Measurements from ENCODE around the gene PGLYRP1. TPM values are rescaled to one million over a fixed set of nuclear protein-coding genes. Genes with fewer than 3 reads are reported as not detected.

The PGLYRP1 gene
- total RNA-seq, 2 experiments from 2014 or later = not detected

GRCh38 chr19:45969676-45970075, 53.2 kb downstream of the PGLYRP1 start:
- no peak overlapping the region for H3K4me2 ChIP-seq (ENCODE audit: low read length)
- intact Hi-C loops (cut with micrococcal nuclease; ENCODE audit: unreplicated experiment) = no loop called here
- H3K36me3 ChIP-seq (ENCODE audit: insufficient read depth, low read length) = no peaks in the 10 kb centered on the region
- no peak overlapping the region for H2AFZ ChIP-seq (ENCODE audit: low read length)
- no peak for DNase-seq (ENCODE audit: low spot score)
- no peak overlapping the region for H3K4me3 ChIP-seq (ENCODE audit: low read depth, low read length, poor library complexity, severe bottlenecking)
- no peaks in the 10 kb centered on the region for H3K79me2 ChIP-seq (ENCODE audit: insufficient read depth, low read depth, low read length)
- peaks cover 9% of the 10 kb centered on the region for H3K4me1 ChIP-seq (ENCODE audit: insufficient read depth, low read length, poor library complexity, severe bottlenecking)
- no peaks in the 10 kb centered on the region for H3K9me2 ChIP-seq (ENCODE audit: insufficient read depth, low read length)
- H4K20me1 ChIP-seq (ENCODE audit: insufficient read depth, low read length) = no peaks in the 10 kb centered on the region
- H3K27ac ChIP-seq (ENCODE audit: low read depth, low read length, poor library complexity, severe bottlenecking) = no peak overlapping the region
- CTCF ChIA-PET (ENCODE audit: unreplicated experiment) = no interaction called here
- TF ChIP-seq CTCF (conservative IDR thresholded peaks at IDR 0.05; ENCODE audit: low read length) (no peak), EZH2phosphoT487 (IDR thresholded peaks at IDR 0.05; ENCODE audit: borderline replicate concordance, low read depth, low read length) (no peak)
- no peaks in the 10 kb centered on the region for H3K9me3 ChIP-seq (ENCODE audit: low read length)
- BruUV-seq (replicated peaks) = no TSS peak
- POLR2A ChIA-PET = no interaction called here

Small RNA genes lying within 50 kb of the gene (microRNA-seq; reads per million reads assigned to microRNA genes)
- gene MIR769 (ENCODE audit: borderline replicate concordance) = 687 reads per million, percentile 79 among the genes with 10 or more reads in this experiment

Small RNA genes lying within 50 kb of the gene (small RNA-seq; reads per million reads assigned to genes)
- 14.0 reads per million, percentile 96 among the genes with 10 or more reads in this experiment for gene MIR769

Other genes starting within 250 kb of the PGLYRP1 start
- 12.8 and 14.9 TPM in 2 replicates for gene DMPK, start 240.6 kb downstream of the PGLYRP1 start, total RNA-seq (2014; rRNA removed; shearing (Covaris generic))
- 34.7 and 46.9 TPM in 2 replicates for gene DMPK, start 240.6 kb downstream of the PGLYRP1 start, total RNA-seq (2022)
- 27.1 and 43.2 TPM in 2 replicates for gene DMWD, start 230.2 kb downstream of the PGLYRP1 start, total RNA-seq (2014; rRNA removed; shearing (Covaris generic))
- 44.0 and 57.3 TPM in 2 replicates for gene DMWD, start 230.2 kb downstream of the PGLYRP1 start, total RNA-seq (2022)
- 0.16 and 0.21 TPM in 2 replicates for gene RSPH6A, start 207.7 kb downstream of the PGLYRP1 start, total RNA-seq (2014; rRNA removed; shearing (Covaris generic))
- 0.63 and 0.72 TPM in 2 replicates for gene RSPH6A, start 207.7 kb downstream of the PGLYRP1 start, total RNA-seq (2022)
- gene SYMPK, start 159.9 kb downstream of the PGLYRP1 start, total RNA-seq (2014; rRNA removed; shearing (Covaris generic)) = 84.4 and 116 TPM in 2 replicates
- gene SYMPK, start 159.9 kb downstream of the PGLYRP1 start, total RNA-seq (2022) = 118 and 133 TPM in 2 replicates
- gene FOXA3, start 158.7 kb downstream of the PGLYRP1 start, total RNA-seq (2014; rRNA removed; shearing (Covaris generic)) = not detected in 2 replicates
- gene FOXA3, start 158.7 kb downstream of the PGLYRP1 start, total RNA-seq (2022) = 0.57 TPM in 1 of 2 replicates, not detected in the other
- 47.4 and 53.5 TPM in 2 replicates for gene IRF2BP1, start 136.9 kb downstream of the PGLYRP1 start, total RNA-seq (2014; rRNA removed; shearing (Covaris generic))
- gene IRF2BP1, start 136.9 kb downstream of the PGLYRP1 start, total RNA-seq (2022) = 25.4 and 30.9 TPM in 2 replicates
- gene MYPOP, start 120.4 kb downstream of the PGLYRP1 start, total RNA-seq (2014; rRNA removed; shearing (Covaris generic)) = 5.2 and 5.3 TPM in 2 replicates
- gene MYPOP, start 120.4 kb downstream of the PGLYRP1 start, total RNA-seq (2022) = 15.6 and 16.1 TPM in 2 replicates
- not detected in 2 replicates for gene NANOS2, start 108.3 kb downstream of the PGLYRP1 start, total RNA-seq (2014; rRNA removed; shearing (Covaris generic))
- not detected in 2 replicates for gene NANOS2, start 108.3 kb downstream of the PGLYRP1 start, total RNA-seq (2022)
- gene NOVA2, start 49.2 kb downstream of the PGLYRP1 start, total RNA-seq (2014; rRNA removed; shearing (Covaris generic)) = not detected in 2 replicates
- 0.19 and 0.30 TPM in 2 replicates for gene NOVA2, start 49.2 kb downstream of the PGLYRP1 start, total RNA-seq (2022)
- 14.2 and 15.3 TPM in 2 replicates for gene CCDC61, start 27.6 kb downstream of the PGLYRP1 start, total RNA-seq (2014; rRNA removed; shearing (Covaris generic))
- 20.1 and 23.0 TPM in 2 replicates for gene CCDC61, start 27.6 kb downstream of the PGLYRP1 start, total RNA-seq (2022)
- not detected in 2 replicates for gene IGFL4, start 17.9 kb upstream of the PGLYRP1 start, total RNA-seq (2014; rRNA removed; shearing (Covaris generic))
- gene IGFL4, start 17.9 kb upstream of the PGLYRP1 start, total RNA-seq (2022) = not detected in 2 replicates
- not detected in 2 replicates for gene IGFL3, start 101.6 kb upstream of the PGLYRP1 start, total RNA-seq (2014; rRNA removed; shearing (Covaris generic))
- gene IGFL3, start 101.6 kb upstream of the PGLYRP1 start, total RNA-seq (2022) = not detected in 2 replicates
- gene IGFL2, start 125.2 kb upstream of the PGLYRP1 start, total RNA-seq (2014; rRNA removed; shearing (Covaris generic)) = not detected in 2 replicates
- not detected in 2 replicates for gene IGFL2, start 125.2 kb upstream of the PGLYRP1 start, total RNA-seq (2022)
- gene IGFL1, start 206.7 kb upstream of the PGLYRP1 start, total RNA-seq (2014; rRNA removed; shearing (Covaris generic)) = not detected in 2 replicates
- not detected in 2 replicates for gene IGFL1, start 206.7 kb upstream of the PGLYRP1 start, total RNA-seq (2022)